ENCODE measurements around the gene RAB5A.
"Not testable (repeated sequence)": the region's sequence is repeated elsewhere in the genome, so short reads cannot be mapped to it uniquely, and the experiment has no call there.

Gene RAB5A

DNA sequence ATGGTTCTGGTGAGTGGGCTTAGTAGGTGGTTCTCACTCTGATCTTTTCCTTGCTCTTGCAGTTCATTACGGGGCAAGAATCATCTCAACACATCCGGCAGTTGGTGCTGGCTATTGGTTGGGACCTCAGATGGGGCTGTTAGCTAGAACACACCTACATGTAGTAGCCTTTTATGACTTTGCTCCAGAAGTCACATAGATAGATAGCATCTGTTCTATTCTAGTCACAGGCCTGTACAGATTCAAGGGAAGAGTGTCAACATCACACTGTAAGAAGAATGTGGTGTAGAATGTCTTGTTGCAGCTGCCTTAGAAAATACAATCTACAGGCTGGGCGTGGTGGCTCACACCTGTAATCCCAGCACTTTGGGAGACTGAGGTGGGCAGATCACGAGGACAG is 15.1 kb downstream of the RAB5A start:
- no peak for DNase-seq
- ChIA-PET POLR2A (no interaction called here), CTCF (no interaction called here)
- no peak overlapping the region for H3K27ac ChIP-seq (ENCODE audit: insufficient read depth in 1 of 2, low read depth in 1 of 2, low read length in 2 of 2, poor library complexity in 1 of 2, severe bottlenecking in 2 of 2)
- H3K9me3 ChIP-seq (ENCODE audit: control extremely low read depth in 1 of 5, control insufficient read depth in 4 of 5, insufficient read depth in 2 of 5, low read depth in 1 of 5, low read length in 4 of 5): no peaks in the 10 kb centered on the region
- H3K27me3 ChIP-seq (replicated peaks in 2 of 5; ENCODE audit: control insufficient read depth in 4 of 5, insufficient read depth in 5 of 5, low read length in 4 of 5): no peaks in the 10 kb centered on the region
- H3K36me3 ChIP-seq (ENCODE audit: control insufficient read depth in 4 of 4, insufficient read depth in 4 of 4, low read length in 3 of 4): peaks cover 0 to 13% (median 5%) of the 10 kb centered on the region in 4 experiments
- H3K4me1 ChIP-seq (ENCODE audit: control extremely low read depth in 1 of 4, control insufficient read depth in 4 of 4, insufficient read depth in 4 of 4, low read length in 3 of 4): no peaks in the 10 kb centered on the region
- 84% methylated on average over 2 of the region's 4 CpGs for whole genome bisulfite sequencing (ENCODE audit: insufficient coverage)
- no peak overlapping the region for H3K4me3 ChIP-seq (ENCODE audit: control insufficient read depth in 1 of 7, extremely low read depth in 1 of 7, insufficient read depth in 4 of 7, low read depth in 2 of 7, low read length in 6 of 7)

DNA sequence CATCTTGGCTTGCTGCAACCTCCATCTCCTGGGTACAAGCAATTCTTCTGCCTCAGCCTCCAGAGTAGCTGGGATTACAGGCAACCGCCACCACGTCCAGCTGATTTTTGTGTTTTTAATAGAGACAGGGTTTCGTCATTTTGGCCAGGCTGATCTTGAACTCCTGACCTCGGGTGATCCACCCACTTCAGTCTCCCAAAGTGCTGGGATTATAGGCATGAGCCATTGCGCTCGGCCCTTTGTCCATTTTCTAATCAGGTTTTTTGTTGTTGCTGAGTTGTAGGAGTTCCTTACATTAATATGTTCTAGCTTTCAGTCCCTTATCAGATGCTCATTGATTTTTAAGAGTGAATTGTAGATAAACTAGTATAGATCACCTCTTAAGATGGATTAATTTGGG is 20.3 kb downstream of the RAB5A start:
- Histone ChIP-seq H3K27me3 (replicated peaks in 2 of 5; ENCODE audit: control insufficient read depth in 4 of 5, insufficient read depth in 5 of 5, low read length in 4 of 5) (no peaks in the 10 kb centered on the region), H3K27ac (ENCODE audit: insufficient read depth in 1 of 2, low read depth in 1 of 2, low read length in 2 of 2, poor library complexity in 1 of 2, severe bottlenecking in 2 of 2) (no peak overlapping the region), H3K4me3 (ENCODE audit: control insufficient read depth in 1 of 7, extremely low read depth in 1 of 7, insufficient read depth in 4 of 7, low read depth in 2 of 7, low read length in 6 of 7) (no peak overlapping the region), H3K9me3 (ENCODE audit: control extremely low read depth in 1 of 5, control insufficient read depth in 4 of 5, insufficient read depth in 2 of 5, low read depth in 1 of 5, low read length in 4 of 5) (no peaks in the 10 kb centered on the region), H3K4me1 (ENCODE audit: control extremely low read depth in 1 of 4, control insufficient read depth in 4 of 4, insufficient read depth in 4 of 4, low read length in 3 of 4) (no peaks in the 10 kb centered on the region), H3K36me3 (ENCODE audit: control insufficient read depth in 4 of 4, insufficient read depth in 4 of 4, low read length in 3 of 4) (peaks cover 0 to 9% (median 3%) of the 10 kb centered on the region in 4 experiments)
- DNase-seq: no peak
- ChIA-PET POLR2A (no interaction called here), CTCF (interaction anchor here (0.6 kb wide), 1 partner anchor 188 kb away, joined by 3 read pairs; no protein-coding TSS in a partner anchor)
- 100% methylated on average over 2 of the region's 6 CpGs for WGBS (ENCODE audit: insufficient coverage)

DNA sequence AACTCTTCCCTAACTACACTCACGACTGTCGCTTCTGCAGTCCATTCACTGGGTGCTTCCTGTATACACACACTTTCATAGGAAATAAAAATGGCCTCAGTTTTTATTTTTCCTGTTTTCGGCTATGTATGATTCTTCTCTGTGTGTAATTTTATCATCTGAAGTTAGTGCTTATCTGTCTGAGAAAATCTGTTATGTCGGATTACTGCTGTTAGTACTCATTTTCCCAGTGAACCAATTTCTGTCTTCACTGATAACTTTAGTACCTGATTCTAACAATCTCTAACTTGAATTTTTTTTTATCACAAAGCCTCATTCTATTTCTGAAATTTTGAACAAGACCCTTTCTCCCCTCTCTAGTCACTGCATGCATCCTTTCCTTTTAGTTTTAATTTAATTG is 20.9 kb downstream of the RAB5A start:
- CTCF ChIA-PET: no interaction called here
- no CpG with 5 or more reads among the region's 4 CpGs for WGBS (ENCODE audit: insufficient coverage)
- POLR2A ChIA-PET: no interaction called here
- Histone ChIP-seq H3K4me3 (ENCODE audit: control insufficient read depth in 1 of 7, extremely low read depth in 1 of 7, insufficient read depth in 4 of 7, low read depth in 2 of 7, low read length in 6 of 7) (no peak overlapping the region), H3K9me3 (ENCODE audit: control extremely low read depth in 1 of 5, control insufficient read depth in 4 of 5, insufficient read depth in 2 of 5, low read depth in 1 of 5, low read length in 4 of 5) (no peaks in the 10 kb centered on the region), H3K27me3 (replicated peaks in 2 of 5; ENCODE audit: control insufficient read depth in 4 of 5, insufficient read depth in 5 of 5, low read length in 4 of 5) (no peaks in the 10 kb centered on the region), H3K36me3 (ENCODE audit: control insufficient read depth in 4 of 4, insufficient read depth in 4 of 4, low read length in 3 of 4) (peaks cover 0 to 9% (median 4%) of the 10 kb centered on the region in 4 experiments), H3K4me1 (ENCODE audit: control extremely low read depth in 1 of 4, control insufficient read depth in 4 of 4, insufficient read depth in 4 of 4, low read length in 3 of 4) (no peaks in the 10 kb centered on the region), H3K27ac (ENCODE audit: insufficient read depth in 1 of 2, low read depth in 1 of 2, low read length in 2 of 2, poor library complexity in 1 of 2, severe bottlenecking in 2 of 2) (no peak overlapping the region)
- no peak for DNase-seq

DNA sequence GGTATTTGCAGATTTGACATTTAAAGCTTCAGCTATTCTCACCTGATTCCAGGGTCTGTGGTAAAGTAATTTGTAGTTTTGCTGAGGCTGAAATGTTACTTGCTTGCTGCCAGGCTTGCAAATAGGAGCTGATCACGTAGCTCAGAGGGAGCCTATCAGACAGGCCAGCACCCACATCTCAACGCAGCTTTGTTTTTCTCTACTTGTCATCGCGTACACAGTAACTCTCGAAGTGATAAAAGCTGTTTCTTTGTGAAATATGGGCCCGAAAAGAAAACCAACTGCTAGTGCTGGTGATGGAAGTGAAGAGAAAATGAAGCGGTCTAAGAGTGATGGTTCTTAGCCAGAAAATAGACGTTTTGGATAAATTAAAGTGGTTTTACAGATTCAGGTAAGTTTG is 23.4 kb downstream of the RAB5A start:
- WGBS (ENCODE audit: insufficient coverage): 95% methylated on average over 5 of the region's 8 CpGs
- no peak overlapping the region for H3K27ac ChIP-seq (ENCODE audit: insufficient read depth in 1 of 2, low read depth in 1 of 2, low read length in 2 of 2, poor library complexity in 1 of 2, severe bottlenecking in 2 of 2)
- no peak overlapping the region for H3K4me3 ChIP-seq (ENCODE audit: control insufficient read depth in 1 of 7, extremely low read depth in 1 of 7, insufficient read depth in 4 of 7, low read depth in 2 of 7, low read length in 6 of 7)
- DNase-seq: no peak
- no peaks in the 10 kb centered on the region for H3K27me3 ChIP-seq (replicated peaks in 2 of 5; ENCODE audit: control insufficient read depth in 4 of 5, insufficient read depth in 5 of 5, low read length in 4 of 5)
- ChIA-PET CTCF (interaction anchor here (0.9 kb wide), 1 partner anchor 14 kb away, joined by 3 read pairs; no protein-coding TSS in a partner anchor), POLR2A (interaction anchor here (0.6 to 0.7 kb wide), 2 partner anchors 69 to 188 kb away, joined by 4 to 5 read pairs; no protein-coding TSS in a partner anchor)
- no peaks in the 10 kb centered on the region for H3K9me3 ChIP-seq (ENCODE audit: control extremely low read depth in 1 of 5, control insufficient read depth in 4 of 5, insufficient read depth in 2 of 5, low read depth in 1 of 5, low read length in 4 of 5)
- H3K36me3 ChIP-seq (ENCODE audit: control insufficient read depth in 4 of 4, insufficient read depth in 4 of 4, low read length in 3 of 4): peaks cover 5 to 12% (median 10%) of the 10 kb centered on the region in 4 experiments
- H3K4me1 ChIP-seq (ENCODE audit: control extremely low read depth in 1 of 4, control insufficient read depth in 4 of 4, insufficient read depth in 4 of 4, low read length in 3 of 4): no peaks in the 10 kb centered on the region

DNA sequence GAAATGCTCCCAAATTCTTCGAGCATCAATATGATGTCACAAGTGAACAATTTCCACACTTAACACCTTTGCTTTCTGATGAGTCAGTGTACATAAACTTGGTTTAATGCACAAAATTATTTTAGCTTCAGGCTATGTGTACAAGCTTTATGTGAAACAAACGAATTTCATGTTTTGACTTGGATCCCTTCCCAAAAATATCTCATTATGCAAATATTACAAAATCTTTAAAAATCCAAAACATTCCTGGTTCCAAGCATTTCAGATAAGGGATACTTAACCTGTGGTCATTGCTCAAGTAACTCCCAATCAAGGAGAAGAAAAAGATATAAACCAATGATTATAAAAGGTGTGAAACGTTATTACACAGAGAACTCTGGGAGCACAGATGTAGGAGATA is 25.2 kb downstream of the RAB5A start:
- DNase-seq: no peak
- POLR2A ChIA-PET: no interaction called here
- Histone ChIP-seq H3K27me3 (replicated peaks in 2 of 5; ENCODE audit: control insufficient read depth in 4 of 5, insufficient read depth in 5 of 5, low read length in 4 of 5) (no peaks in the 10 kb centered on the region), H3K4me3 (ENCODE audit: control insufficient read depth in 1 of 7, extremely low read depth in 1 of 7, insufficient read depth in 4 of 7, low read depth in 2 of 7, low read length in 6 of 7) (no peak overlapping the region), H3K36me3 (ENCODE audit: control insufficient read depth in 4 of 4, insufficient read depth in 4 of 4, low read length in 3 of 4) (peaks cover 16 to 22% (median 19%) of the 10 kb centered on the region in 4 experiments), H3K27ac (ENCODE audit: insufficient read depth in 1 of 2, low read depth in 1 of 2, low read length in 2 of 2, poor library complexity in 1 of 2, severe bottlenecking in 2 of 2) (no peak overlapping the region), H3K4me1 (ENCODE audit: control extremely low read depth in 1 of 4, control insufficient read depth in 4 of 4, insufficient read depth in 4 of 4, low read length in 3 of 4) (no peaks in the 10 kb centered on the region), H3K9me3 (ENCODE audit: control extremely low read depth in 1 of 5, control insufficient read depth in 4 of 5, insufficient read depth in 2 of 5, low read depth in 1 of 5, low read length in 4 of 5) (no peaks in the 10 kb centered on the region)
- CTCF ChIA-PET: no interaction called here
- 100% methylated on average over 2 of the region's 3 CpGs for WGBS (ENCODE audit: insufficient coverage)

DNA sequence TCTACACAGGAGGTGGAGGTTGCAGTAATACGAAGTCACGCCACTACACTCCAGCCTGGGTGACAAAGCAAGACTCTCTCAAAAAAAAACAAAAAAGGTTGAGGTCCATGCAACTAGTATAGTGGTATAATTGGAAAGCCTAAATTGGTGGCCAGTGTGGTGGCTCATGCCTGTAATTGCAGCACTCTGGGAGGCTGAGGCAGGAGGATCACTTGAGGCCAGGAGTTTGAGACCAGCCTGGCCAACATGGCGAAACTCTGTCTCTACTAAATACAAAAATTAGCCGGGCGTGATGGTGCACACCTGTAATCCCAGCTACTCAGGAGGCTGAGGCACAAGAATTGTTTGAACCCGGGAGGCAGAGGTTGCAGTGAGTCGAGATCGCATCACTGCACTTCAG is 42.0 kb downstream of the RAB5A start:
- H3K27ac ChIP-seq (ENCODE audit: insufficient read depth in 1 of 2, low read depth in 1 of 2, low read length in 2 of 2, poor library complexity in 1 of 2, severe bottlenecking in 2 of 2); H3K27me3 ChIP-seq (replicated peaks in 2 of 5; ENCODE audit: control insufficient read depth in 4 of 5, insufficient read depth in 5 of 5, low read length in 4 of 5); H3K4me3 ChIP-seq (ENCODE audit: control insufficient read depth in 1 of 7, extremely low read depth in 1 of 7, insufficient read depth in 4 of 7, low read depth in 2 of 7, low read length in 6 of 7); CTCF ChIA-PET; H3K36me3 ChIP-seq (ENCODE audit: control insufficient read depth in 4 of 4, insufficient read depth in 4 of 4, low read length in 3 of 4); H3K4me1 ChIP-seq (ENCODE audit: control extremely low read depth in 1 of 4, control insufficient read depth in 4 of 4, insufficient read depth in 4 of 4, low read length in 3 of 4); DNase-seq; H3K9me3 ChIP-seq (ENCODE audit: control extremely low read depth in 1 of 5, control insufficient read depth in 4 of 5, insufficient read depth in 2 of 5, low read depth in 1 of 5, low read length in 4 of 5): not testable (repeated sequence)
- WGBS (ENCODE audit: insufficient coverage): 92% methylated on average over 5 of the region's 8 CpGs
- POLR2A ChIA-PET: interaction anchor here (0.7 kb wide), 1 partner anchor 37 kb away, joined by 3 read pairs; no protein-coding TSS in a partner anchor

DNA sequence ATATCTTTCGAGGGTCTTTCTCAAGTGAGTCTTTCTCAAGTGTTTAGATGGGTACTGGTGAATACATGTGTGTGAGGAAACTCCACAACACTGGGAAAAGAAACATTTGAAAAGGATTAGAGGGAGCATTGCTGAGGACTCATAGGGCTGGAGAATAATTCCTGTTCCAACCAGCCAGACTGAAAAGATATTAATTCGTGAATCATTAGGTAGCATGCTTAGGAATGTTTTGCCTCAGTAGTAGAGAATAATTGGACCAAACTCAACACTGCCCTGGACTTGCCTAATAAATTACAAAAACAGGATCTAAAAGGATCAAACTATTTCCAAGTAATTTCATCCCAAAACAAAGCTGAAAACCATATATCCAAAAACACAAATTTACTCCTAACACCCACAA is 47.9 kb downstream of the RAB5A start:
- ChIA-PET POLR2A (no interaction called here), CTCF (no interaction called here)
- no peaks in the 10 kb centered on the region for H3K4me1 ChIP-seq (ENCODE audit: control extremely low read depth in 1 of 4, control insufficient read depth in 4 of 4, insufficient read depth in 4 of 4, low read length in 3 of 4)
- no peaks in the 10 kb centered on the region for H3K27me3 ChIP-seq (replicated peaks in 2 of 5; ENCODE audit: control insufficient read depth in 4 of 5, insufficient read depth in 5 of 5, low read length in 4 of 5)
- no peaks in the 10 kb centered on the region for H3K36me3 ChIP-seq (ENCODE audit: control insufficient read depth in 4 of 4, insufficient read depth in 4 of 4, low read length in 3 of 4)
- no peak overlapping the region for H3K4me3 ChIP-seq (ENCODE audit: control insufficient read depth in 1 of 7, extremely low read depth in 1 of 7, insufficient read depth in 4 of 7, low read depth in 2 of 7, low read length in 6 of 7)
- no peaks in the 10 kb centered on the region for H3K9me3 ChIP-seq (ENCODE audit: control extremely low read depth in 1 of 5, control insufficient read depth in 4 of 5, insufficient read depth in 2 of 5, low read depth in 1 of 5, low read length in 4 of 5)
- H3K27ac ChIP-seq (ENCODE audit: insufficient read depth in 1 of 2, low read depth in 1 of 2, low read length in 2 of 2, poor library complexity in 1 of 2, severe bottlenecking in 2 of 2): no peak overlapping the region
- DNase-seq: no peak
- 100% methylated on average over 1 of the region's 2 CpGs for WGBS (ENCODE audit: insufficient coverage)

All from common myeloid progenitor, CD34-positive (primary cell).